Kasumi-1 (cell line): ENCODE data around the gene KCNQ1.
A peak's percentile ranks its signal among the peaks of the same experiment; 100 is the strongest.

Experiments used
- DNase-seq, 2 experiments: peaks; one replicate each; lab custom pipeline; 2025; lab: John Stamatoyannopoulos, UW

The KCNQ1 gene

GRCh38 chr11:2731130-2732125, 286.6 kb downstream of the KCNQ1 start:
- peak in 1 of 2 experiments; percentile 7 for DNase-seq

DNA sequence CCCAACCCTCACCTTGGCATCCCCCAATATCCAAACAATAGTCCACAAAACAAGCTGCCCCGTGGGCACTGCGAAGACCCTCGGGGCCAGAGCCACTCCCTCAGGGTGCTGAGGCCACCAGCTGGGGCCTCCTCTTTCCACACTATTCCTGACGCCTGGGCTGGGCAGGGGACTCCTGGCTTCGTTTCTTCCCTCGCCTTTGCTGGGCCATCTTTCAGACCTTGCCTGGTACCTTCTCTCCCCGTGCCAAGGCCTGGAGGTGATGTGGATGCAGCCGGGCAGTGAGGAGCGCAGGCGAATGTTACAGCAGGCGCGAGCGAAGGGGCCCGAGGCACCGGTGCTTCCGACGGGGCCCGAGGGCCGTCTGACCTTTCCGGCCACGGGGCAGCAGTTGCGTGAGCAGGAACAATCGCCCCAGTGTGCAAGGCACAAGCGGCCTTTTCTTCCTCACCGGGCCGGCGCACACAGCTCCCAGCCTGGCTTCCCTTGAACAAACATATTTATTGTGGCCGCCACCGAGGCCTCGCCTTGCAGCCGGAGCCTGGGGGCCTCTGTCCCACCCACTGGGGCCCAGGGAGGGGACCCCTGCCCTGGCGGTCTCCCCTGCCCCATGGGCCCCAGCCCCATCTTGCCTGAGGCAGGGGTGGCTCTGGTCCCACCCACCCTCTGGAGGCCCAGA, 287.6 kb downstream of the KCNQ1 start:
- no peak for DNase-seq

- DNase-seq: no peak
Measured at GRCh38 chr11:2732940-2733628, 288.3 kb downstream of the KCNQ1 start.

- no peak for DNase-seq
Measured at GRCh38 chr11:2734181-2735052, 289.6 kb downstream of the KCNQ1 start.

DNA sequence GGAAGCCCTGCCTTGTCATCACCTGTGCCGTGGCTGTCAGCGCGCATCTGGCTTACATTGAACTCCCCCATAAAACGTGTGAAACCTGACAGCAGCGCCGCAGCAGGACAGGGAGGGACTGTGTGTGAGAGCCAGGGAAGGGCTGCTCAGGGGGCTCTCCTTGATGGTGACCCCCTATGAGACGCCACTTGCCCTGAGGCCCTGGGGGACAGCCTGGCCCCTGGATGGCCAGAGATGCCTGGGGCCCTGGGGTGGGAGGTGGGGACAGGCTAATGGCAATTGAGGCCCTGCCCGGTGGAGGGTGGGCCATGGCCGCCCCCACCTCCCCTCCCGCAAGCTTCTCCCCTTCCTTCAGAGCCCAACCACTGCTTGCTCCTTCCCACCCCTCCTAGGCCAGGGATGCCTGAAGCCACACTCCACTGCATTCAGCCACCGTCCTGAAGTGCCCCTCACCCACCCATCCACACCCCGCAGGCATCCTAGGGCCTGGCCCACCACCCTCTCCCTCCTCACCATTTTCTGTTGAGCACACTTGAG, 290.3 kb downstream of the KCNQ1 start:
- DNase-seq: no peak

- no peak for DNase-seq
Measured at GRCh38 chr11:2736577-2737225, 291.9 kb downstream of the KCNQ1 start.

DNA sequence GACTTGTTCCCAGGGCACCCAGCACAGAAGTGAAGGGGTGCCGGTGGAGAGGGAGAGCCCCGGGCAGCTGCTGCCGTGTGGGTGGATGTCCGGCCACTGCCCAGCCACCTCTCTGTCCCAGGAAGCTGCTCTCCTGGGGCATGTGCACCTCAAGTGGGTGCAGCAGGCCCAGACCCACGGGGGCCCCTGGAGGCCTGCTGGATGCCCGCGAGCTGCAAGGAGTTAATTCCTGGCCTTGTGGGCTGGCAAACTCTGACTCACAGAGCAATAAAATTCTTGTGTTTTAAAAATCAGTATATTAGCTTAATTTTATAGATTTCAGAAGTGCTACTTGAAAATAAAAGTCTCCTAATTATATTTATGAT, 292.4 kb downstream of the KCNQ1 start:
- no peak for DNase-seq

GRCh38 chr11:2737866-2738265, 293.1 kb downstream of the KCNQ1 start:
- DNase-seq: no peak

DNA sequence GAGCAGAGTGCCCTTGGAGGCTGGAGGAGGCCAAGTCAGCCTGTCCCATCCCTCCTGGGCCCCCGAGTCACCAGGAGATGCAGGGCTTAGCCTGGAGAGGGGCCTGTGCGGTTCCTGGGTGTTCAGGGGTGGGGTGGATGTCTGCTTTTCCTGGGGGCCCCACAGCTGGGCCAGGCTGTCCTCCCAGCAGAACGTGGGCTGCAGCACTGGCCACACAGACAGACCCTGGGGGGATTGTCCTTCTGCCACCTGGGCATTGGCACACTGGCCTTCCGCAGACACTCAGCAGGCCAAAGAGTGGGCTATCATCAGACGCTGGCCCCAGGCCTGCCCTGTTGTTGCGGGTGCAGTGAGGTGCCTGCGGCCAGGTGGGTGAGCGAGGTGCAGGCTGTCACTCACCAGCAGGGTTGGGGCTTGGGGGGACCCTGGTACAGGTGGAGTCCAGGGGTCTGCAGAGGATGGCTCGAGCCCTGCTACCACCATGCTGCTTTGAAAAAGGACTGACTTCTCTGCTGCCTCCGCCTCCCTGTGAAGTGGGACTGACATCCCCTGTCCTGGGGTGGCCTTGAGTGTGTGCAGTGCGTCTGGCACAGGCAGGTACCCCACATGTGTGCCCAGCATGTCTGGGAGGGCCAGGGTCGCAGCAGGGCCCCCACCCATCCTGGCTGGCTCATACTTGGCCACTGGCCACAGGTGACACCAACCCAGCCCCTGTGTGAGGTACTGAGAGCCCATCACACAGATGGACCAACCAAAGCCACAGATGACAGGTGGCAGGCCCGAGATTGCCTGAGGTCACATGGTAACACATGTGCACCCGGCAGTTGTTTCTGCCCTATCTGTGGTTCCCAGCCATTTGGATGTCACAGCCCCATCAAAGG, 294.0 kb downstream of the KCNQ1 start:
- DNase-seq: no peak

- DNase-seq: no peak
Measured at GRCh38 chr11:2739531-2740274, 294.9 kb downstream of the KCNQ1 start.

- DNase-seq: no peak
Measured at GRCh38 chr11:2740275-2740940, 295.6 kb downstream of the KCNQ1 start.

DNA sequence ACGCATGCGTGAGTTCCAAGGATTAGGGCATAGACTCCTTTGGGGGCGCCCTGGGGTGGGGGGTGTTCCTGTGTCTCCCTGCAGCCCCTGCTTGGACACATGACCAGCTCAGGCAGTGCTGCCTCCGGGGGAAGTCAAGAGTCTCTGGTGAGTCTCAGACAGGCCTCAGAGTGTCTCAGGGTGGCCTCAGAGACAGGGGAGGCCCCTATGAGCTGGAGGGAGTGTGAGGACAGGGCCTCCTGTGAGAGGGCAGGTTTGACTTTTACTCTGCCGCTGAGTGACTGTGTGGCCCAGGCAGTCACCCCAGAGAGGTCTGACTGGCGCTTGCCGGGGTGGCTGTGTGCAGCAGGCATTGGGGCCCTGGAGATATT, 296.2 kb downstream of the KCNQ1 start:
- DNase-seq: no peak

DNA sequence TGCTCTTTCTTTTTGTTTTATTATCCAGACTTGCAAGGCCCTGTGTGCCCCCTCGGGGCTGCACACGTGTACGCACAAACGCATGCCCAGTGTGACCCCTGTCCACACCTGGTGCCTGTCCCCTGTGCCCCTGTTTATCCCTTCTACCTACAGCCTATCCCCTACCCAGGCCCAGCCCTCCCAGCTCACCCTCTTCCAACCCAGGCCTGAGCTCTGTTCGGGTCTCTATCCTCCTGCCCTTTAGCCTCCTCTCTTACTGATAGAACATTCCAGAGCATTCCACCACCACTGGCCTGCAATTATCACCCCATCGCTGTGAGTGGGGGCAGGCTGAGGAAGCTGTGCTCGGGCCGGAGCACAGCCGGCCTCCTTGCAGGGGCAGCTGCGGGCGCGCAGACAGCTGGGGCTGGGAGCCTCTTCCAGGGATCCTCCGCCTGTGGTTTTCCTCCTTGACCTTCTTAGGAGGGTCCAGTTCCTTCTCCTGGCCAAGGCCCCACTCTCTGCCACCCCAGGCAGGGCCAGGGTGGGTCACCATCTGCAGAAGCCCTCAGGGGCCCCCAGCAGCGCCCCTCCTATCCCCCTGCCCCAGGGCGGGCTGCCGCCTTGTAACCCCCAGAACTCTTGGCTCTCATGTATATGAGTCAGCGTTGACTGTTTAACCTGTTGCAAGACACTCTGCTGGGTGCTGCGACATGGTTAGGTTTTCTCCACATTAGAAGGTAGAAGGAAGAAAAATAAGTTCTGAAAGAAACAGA, 296.7 kb downstream of the KCNQ1 start:
- DNase-seq: peak; percentile 63 to 68

- no peak for DNase-seq
Measured at GRCh38 chr11:2742201-2742600, 297.4 kb downstream of the KCNQ1 start.

DNA sequence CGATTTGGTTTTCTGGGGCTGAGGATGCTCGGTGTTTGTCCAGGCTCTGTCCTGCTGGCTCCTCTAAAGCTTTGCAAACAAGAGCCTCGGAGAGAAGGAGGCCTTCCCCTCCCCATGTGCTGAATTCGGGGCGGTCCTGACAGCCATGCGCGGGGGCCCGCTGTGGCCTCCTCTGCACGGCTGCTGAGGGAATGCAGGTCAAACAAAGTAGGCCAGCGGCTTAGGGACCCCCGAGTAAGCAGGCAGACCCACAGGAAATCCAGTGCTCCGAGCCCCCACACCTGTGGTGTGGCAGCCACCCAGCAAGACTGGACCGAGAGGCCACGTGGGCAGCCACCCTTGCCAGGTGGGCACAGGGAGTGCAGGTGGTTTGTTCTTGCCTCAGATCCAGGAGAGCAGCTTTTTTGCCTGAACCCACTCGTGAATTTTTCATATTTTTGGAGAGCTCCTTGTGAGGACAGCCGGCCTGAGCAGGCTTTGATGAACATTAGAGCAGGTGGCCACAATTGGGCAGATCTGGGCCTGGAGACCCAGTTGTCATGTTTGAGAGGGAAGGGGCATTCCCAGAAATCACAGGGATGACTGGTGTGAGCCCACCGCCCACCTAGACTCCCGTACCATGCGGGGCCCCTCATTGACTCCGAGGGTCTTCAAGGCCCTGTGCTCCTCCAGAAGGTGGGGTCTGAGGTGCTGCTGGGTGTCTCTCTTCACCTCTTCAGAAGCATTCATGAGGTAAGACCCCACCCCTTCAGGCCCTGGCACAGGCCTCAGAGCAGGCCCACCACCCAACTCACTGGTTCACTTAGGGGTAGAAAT, 298.0 kb downstream of the KCNQ1 start:
- DNase-seq: no peak

- DNase-seq: no peak
Measured at GRCh38 chr11:2743427-2744110, 298.8 kb downstream of the KCNQ1 start.
